ENCODE measurements around the gene H1-8.
"Not testable (repeated sequence)": the region's sequence is repeated elsewhere in the genome, so short reads cannot be mapped to it uniquely, and the experiment has no call there.

Gene H1-8

DNA sequence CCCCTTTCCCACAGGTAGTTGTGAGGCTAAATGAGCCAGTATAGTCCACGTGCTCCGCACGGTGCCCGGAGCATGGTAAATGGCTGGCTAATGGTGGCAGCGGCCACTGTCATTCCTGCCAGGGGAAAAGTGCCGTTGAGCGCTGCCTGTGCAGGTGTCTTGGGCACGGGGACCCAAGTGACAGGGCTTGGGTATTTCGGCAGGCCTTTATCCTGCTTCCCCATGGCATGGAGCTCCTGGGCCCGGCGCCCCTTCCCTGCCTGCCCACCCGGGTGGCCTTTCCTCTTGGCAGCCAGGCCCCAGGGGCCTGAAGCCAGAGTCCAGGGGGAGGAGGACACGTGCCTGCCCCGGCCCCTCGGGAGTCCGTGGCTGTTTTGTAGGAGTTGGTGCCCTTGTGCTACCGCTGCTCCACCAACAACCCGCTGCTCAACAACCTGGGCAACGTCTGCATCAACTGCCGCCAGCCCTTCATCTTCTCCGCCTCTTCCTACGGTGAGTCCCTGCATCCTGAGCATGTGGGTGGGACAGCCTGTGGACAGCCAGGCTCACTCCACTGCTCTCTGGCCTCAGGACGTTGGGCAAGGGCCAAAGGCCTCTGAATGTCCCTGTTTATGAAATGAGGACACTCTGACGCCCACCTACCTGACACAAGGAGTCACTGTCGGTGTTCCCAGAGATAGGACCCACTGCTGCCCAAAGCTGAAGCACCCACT, 27.7 kb upstream of the H1-8 start:
- DNase-seq = not testable (repeated sequence)

- DNase-seq = not testable (repeated sequence)
Observed at GRCh38 chr3:129515821-129516432, 27.0 kb upstream of the H1-8 start.

DNA sequence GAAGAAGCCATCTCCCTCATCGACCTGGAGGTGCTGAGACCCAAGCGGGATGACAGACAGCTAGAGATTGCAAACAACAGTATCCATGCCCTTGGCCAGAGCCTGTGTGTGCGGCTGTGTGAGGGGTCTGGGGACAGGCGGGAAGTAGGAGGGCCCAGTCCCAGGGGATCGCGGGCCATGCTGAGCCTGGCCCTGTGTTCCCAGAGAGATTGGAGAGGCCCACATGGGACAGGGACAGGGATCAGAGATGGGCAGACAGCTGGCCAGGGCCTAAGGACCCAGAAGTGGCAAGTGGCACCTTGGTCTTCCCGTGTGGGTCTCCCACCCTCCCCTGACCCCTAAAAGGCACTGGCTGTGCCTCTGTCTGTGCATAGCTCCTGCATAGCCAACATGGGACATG, 25.5 kb upstream of the H1-8 start:
- DNase-seq = no peak

GRCh38 chr3:129518038-129518561, 24.9 kb upstream of the H1-8 start:
- DNase-seq = no peak

- DNase-seq = no peak
Observed at GRCh38 chr3:129518581-129518980, 24.4 kb upstream of the H1-8 start.

DNA sequence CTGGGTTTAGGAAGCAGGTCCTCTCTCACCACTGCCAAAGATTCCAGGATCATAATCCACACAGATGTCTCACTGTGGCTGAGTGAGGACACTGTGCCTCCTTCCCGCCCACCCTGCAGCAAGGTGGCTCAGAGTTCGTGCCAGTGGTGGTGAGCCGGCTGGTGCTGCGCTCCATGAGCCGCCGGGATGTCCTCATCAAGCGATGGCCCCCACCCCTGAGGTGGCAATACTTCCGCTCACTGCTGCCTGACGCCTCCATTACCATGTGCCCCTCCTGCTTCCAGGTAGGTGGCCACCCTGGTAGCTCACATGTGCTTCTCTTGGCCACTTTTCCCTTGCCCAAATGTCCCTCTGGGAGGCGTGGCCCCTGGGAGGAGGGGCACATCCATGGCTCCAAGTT, 23.5 kb upstream of the H1-8 start:
- no peak for DNase-seq

DNA sequence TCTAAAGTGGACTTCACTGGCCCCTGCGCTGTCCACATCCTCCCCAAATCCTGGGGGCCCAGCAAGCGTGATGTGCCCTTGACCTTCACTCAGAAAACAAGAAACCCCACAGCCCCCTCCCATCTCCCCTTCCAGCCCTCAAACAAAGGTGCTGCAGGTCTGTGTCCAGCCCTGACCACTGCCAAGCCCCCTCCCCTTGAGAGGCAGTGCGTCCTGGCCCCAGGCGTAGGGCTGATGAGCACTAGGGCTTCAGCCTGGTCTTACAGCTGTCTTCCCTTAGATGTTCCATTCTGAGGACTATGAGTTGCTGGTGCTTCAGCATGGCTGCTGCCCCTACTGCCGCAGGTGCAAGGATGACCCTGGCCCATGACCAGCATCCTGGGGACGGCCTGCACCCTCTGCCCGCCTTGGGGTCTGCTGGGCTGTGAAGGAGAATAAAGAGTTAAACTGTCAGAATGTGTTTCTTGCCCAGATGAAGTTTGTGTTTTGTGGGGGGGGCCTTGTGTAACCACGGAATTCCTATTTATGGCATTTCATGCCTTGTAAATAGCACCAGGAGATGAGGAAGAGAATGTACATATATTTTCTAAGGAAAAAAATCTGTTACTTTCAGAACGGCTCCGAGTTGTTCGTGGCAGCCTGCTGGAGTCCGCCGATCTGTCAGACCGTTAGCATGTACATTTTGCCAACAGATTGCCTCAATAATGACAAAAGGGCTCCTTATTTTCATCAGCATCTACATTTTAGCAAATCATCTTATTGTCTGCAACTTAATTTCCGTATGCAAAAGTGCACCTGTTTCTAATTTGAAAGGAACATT, 22.9 kb upstream of the H1-8 start:
- no peak for DNase-seq

DNA sequence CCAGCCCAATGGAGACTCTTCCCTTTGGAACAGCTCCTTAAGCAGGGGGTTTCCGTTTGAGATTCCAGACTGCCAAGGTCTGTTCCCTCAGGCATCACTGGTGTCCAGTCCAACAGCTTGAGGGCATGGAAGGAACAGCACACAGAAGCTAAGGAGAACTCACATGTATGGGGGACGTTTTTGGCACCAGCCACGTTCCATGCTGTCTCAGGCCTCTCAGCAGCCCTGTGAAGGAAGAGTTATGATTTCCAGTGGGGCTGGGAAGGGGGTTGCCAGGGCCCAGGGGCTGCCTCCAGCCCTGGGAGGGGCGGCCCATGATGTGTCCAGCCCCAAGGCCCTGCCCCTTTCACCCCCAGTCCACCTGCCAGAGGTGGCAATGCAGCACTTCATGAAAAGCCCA, 22.0 kb upstream of the H1-8 start:
- no peak for DNase-seq

- DNase-seq = no peak
Observed at GRCh38 chr3:129521611-129522010, 21.4 kb upstream of the H1-8 start.

DNA sequence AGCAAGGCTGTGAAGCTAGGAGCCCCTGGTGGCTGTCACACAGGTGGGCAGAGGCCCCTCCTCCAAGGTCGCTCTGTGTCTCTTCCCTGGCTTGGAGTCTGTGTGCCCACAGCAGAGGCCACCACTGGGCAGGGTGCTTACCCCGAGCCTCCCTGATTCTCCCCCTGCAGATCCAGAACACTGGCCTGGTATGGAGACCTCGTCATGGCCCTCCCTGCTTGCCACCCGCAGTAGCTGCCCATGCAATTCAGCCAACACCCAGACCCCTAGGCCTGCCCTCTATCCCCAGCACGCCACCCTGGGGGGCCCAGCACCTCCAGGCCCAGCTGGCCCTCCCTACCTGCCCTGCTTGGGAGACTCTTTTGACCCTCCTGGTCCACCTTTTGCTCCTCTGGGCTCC, 20.0 kb upstream of the H1-8 start:
- DNase-seq = no peak

- DNase-seq = no peak
Observed at GRCh38 chr3:129524081-129524480, 18.9 kb upstream of the H1-8 start.

DNA sequence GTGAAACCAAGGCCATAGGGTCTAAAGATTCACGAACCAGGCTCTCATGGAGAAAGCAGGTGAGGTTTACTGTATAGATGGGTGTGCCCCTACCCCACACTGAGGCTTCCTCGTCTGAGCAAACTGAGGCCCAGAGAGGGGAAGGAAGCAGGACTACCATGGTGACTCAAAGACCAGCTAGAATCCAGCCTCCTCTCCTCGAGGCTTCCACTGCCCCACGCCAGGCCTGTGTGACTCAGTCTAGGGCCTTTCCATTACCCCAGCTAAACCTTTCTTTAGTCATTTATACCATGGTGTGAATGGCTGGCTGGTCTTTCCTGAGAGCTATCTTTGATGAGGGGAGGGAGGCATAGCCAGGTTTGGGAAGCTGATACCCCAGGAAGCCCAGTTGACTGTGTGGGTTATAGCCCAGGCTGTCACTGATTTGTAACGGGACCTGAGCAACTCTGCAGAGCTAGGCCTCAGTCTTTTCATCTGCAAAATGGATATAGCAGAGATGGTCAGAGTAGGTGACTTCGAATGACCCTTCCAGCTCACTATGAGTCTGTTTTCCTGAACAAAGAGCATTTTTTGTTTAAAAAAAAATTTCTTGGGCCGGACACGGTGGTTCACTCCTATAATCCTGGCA, 17.5 kb upstream of the H1-8 start:
- no peak for DNase-seq

GRCh38 chr3:129526121-129526900, 16.7 kb upstream of the H1-8 start:
- no peak for DNase-seq

GRCh38 chr3:129527262-129527661, 15.7 kb upstream of the H1-8 start:
- no peak for DNase-seq

- no peak for DNase-seq
Observed at GRCh38 chr3:129528589-129529100, 14.3 kb upstream of the H1-8 start, which contains the start of gene RHO. RHO (plus strand) TSS chr3:129528639; CDS start chr3:129528734, 95 bp downstream.

- DNase-seq = no peak
Observed at GRCh38 chr3:129529436-129530210, 13.4 kb upstream of the H1-8 start.

DNA sequence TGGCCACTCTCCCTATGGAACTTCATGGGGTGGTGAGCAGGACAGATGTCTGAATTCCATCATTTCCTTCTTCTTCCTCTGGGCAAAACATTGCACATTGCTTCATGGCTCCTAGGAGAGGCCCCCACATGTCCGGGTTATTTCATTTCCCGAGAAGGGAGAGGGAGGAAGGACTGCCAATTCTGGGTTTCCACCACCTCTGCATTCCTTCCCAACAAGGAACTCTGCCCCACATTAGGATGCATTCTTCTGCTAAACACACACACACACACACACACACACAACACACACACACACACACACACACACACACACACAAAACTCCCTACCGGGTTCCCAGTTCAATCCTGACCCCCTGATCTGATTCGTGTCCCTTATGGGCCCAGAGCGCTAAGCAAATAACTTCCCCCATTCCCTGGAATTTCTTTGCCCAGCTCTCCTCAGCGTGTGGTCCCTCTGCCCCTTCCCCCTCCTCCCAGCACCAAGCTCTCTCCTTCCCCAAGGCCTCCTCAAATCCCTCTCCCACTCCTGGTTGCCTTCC, 12.7 kb upstream of the H1-8 start:
- DNase-seq = no peak

DNA sequence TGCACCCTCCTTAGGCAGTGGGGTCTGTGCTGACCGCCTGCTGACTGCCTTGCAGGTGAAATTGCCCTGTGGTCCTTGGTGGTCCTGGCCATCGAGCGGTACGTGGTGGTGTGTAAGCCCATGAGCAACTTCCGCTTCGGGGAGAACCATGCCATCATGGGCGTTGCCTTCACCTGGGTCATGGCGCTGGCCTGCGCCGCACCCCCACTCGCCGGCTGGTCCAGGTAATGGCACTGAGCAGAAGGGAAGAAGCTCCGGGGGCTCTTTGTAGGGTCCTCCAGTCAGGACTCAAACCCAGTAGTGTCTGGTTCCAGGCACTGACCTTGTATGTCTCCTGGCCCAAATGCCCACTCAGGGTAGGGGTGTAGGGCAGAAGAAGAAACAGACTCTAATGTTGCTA, 12.2 kb upstream of the H1-8 start:
- DNase-seq = no peak

DNA sequence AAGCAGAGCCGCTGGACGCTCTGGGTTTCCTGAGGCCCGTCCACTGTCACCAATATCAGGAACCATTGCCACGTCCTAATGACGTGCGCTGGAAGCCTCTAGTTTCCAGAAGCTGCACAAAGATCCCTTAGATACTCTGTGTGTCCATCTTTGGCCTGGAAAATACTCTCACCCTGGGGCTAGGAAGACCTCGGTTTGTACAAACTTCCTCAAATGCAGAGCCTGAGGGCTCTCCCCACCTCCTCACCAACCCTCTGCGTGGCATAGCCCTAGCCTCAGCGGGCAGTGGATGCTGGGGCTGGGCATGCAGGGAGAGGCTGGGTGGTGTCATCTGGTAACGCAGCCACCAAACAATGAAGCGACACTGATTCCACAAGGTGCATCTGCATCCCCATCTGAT, 11.3 kb upstream of the H1-8 start:
- no peak for DNase-seq

DNA sequence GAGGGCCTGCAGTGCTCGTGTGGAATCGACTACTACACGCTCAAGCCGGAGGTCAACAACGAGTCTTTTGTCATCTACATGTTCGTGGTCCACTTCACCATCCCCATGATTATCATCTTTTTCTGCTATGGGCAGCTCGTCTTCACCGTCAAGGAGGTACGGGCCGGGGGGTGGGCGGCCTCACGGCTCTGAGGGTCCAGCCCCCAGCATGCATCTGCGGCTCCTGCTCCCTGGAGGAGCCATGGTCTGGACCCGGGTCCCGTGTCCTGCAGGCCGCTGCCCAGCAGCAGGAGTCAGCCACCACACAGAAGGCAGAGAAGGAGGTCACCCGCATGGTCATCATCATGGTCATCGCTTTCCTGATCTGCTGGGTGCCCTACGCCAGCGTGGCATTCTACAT, 10.7 kb upstream of the H1-8 start:
- DNase-seq = no peak

DNA sequence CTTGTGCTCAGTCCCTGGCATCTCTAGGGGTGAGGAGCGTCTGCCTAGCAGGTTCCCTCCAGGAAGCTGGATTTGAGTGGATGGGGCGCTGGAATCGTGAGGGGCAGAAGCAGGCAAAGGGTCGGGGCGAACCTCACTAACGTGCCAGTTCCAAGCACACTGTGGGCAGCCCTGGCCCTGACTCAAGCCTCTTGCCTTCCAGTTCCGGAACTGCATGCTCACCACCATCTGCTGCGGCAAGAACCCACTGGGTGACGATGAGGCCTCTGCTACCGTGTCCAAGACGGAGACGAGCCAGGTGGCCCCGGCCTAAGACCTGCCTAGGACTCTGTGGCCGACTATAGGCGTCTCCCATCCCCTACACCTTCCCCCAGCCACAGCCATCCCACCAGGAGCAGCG, 9.6 kb upstream of the H1-8 start:
- no peak for DNase-seq
